Activated CD8-positive, alpha-beta T cell treated with anti-CD3 and anti-CD28 coated beads, Interleukin-2, amount 10 ng/mL, durations not matched to agents 7 days and 5 days (primary cell): ENCODE measurements around the gene SDR9C7. TPM values are rescaled to one million over a fixed set of nuclear protein-coding genes. Genes with fewer than 3 reads are reported as not detected.
"Not testable (repeated sequence)": the region's sequence is repeated elsewhere in the genome, so short reads cannot be mapped to it uniquely, and the experiment has no call there.

Source experiments
- ATAC-seq: fragments of 150-1000 bp; cut with Tn5 transposase; one replicate; pipeline ENCODE4 v1.10.0; 2021; ENCODE audit warnings: moderate library complexity
- CTCF ChIA-PET: fragments of 350-600 bp; sonication (Branson Sonifier 250); formaldehyde crosslinking; loops from one replicate; lab custom pipeline; 2021; ENCODE audit warnings: antibody characterized with exemption; lab: Charles Lee
- POLR2A ChIA-PET: fragments of 350-600 bp; sonication (Branson Sonifier 250); formaldehyde crosslinking; loops from one replicate; lab custom pipeline; 2021; ENCODE audit warnings: antibody characterized with exemption; lab: Charles Lee
- DNase-seq: peaks from one replicate; pipeline ENCODE4 v3.0.0-alpha.2; 2020
- H3K27ac Mint-ChIP-seq: one replicate; pipeline ENCODE4 v1.8.0; 2021; ENCODE audit warnings: mild to moderate bottlenecking, mixed read lengths
- H3K27me3 Mint-ChIP-seq: one replicate; pipeline ENCODE4 v1.8.0; 2021; ENCODE audit warnings: low read depth, mixed read lengths
- H3K36me3 Mint-ChIP-seq: one replicate; pipeline ENCODE4 v1.8.0; 2021; ENCODE audit warnings: low read depth, mixed read lengths
- H3K4me1 Mint-ChIP-seq: one replicate; pipeline ENCODE4 v1.8.0; 2021; ENCODE audit warnings: low read depth, mixed read lengths
- H3K4me3 Mint-ChIP-seq: one replicate; pipeline ENCODE4 v1.8.0; 2021; ENCODE audit warnings: mild to moderate bottlenecking, mixed read lengths
- H3K9me3 Mint-ChIP-seq: one replicate; pipeline ENCODE4 v1.8.0; 2022; ENCODE audit warnings: mixed read lengths; ENCODE audit not compliant: insufficient read depth
- total RNA-seq, 2 experiments: library from RNA; stranded (reverse); gene quantifications; one replicate each; pipeline ENCODE4 v1.2.3, GENCODE V29; 2021

The SDR9C7 gene
- total RNA-seq, 2 experiments from 2014 or later, result not detected

DNA sequence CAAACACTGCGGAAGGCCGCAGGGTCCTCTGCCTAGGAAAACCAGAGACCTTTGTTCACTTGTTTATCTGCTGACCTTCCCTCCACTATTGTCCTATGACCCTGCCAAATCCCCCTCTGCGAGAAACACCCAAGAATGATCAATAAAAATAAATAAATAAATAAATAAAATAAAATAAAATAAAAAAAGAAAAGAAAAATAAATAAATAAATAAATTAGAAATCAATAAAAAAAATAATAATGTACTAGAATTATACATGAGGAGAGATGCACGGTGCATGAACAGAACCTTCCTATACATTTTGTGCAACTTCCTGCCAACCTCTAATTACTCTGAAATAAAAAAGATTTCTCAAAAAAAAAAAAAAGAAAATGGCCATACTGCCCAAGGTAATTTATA lies 30.9 kb upstream of the SDR9C7 start:
- ATAC-seq, H3K4me1 Mint-ChIP-seq, POLR2A ChIA-PET, DNase-seq, H3K27me3 Mint-ChIP-seq, H3K9me3 Mint-ChIP-seq, CTCF ChIA-PET, H3K36me3 Mint-ChIP-seq, H3K4me3 Mint-ChIP-seq, H3K27ac Mint-ChIP-seq: not testable (repeated sequence)

DNA sequence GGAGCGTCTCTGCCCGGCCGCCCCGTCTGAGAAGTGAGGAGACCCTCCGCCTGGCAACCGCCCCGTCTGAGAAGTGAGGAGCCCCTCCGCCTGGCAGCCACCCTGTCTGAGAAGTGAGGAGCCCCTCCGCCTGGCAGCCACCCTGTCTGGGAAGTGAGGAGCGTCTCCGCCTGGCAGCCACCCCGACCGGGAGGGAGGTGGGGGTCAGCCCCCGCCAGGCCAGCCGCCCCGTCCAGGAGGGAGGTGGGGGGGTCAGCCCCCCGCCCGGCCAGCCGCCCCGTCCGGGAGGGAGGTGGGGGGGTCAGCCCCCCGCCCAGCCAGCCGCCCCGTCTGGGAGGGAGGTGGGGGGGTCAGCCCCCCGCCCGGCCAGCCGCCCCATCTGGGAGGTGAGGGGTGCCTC lies 29.3 kb upstream of the SDR9C7 start:
- POLR2A ChIA-PET, DNase-seq, H3K36me3 Mint-ChIP-seq, H3K4me3 Mint-ChIP-seq, H3K9me3 Mint-ChIP-seq, H3K4me1 Mint-ChIP-seq, H3K27ac Mint-ChIP-seq, ATAC-seq, CTCF ChIA-PET: not testable (repeated sequence)
- peaks cover 14% of the 10 kb centered on the region for H3K27me3 Mint-ChIP-seq

DNA sequence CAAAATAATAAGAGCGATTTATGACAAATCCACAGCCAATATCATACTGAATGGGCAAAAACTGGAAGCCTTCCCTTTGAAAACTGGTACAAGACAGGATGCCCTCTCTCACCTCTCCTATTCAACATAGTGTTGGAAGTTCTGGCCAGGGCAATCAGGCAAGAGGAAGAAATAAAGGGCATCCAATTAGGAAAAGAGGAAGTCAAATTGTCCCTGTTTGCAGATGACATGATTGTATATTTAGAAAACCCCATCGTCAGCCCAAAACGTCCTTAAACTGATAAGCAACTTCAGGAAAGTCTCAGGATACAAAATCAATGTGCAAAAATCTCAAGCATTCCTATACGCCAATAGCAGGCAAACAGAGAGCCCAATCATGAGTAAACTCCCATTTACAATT lies 28.0 kb upstream of the SDR9C7 start:
- H3K27ac Mint-ChIP-seq, H3K4me1 Mint-ChIP-seq, H3K9me3 Mint-ChIP-seq, H3K4me3 Mint-ChIP-seq, DNase-seq, CTCF ChIA-PET, H3K36me3 Mint-ChIP-seq, POLR2A ChIA-PET, ATAC-seq: not testable (repeated sequence)
- H3K27me3 Mint-ChIP-seq, result peaks cover 14% of the 10 kb centered on the region

DNA sequence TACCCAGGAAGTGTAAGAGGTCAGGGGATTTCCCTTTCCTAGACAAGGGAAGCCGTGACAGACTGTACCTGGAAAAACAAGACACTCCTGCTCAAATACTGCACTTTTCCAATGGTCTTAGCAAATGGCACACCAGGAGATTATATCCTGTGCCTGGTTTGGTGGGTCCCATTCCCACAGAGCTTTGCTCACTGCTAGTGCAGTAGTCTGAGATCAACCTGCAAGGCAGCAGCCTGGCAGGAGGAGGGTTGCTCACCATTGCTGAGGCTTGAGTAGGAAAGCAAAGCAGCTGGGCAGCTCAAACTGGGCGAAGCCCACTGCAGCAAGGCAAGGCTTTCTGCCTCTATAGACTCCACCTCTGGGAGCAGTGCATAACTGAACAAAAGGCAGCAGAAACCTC lies 24.2 kb upstream of the SDR9C7 start:
- ATAC-seq, result no peak
- Mint-ChIP-seq H3K27ac (no peak overlapping the region), H3K9me3 (no peaks in the 10 kb centered on the region), H3K27me3 (peaks cover 14% of the 10 kb centered on the region), H3K4me1 (no peaks in the 10 kb centered on the region), H3K36me3 (no peaks in the 10 kb centered on the region), H3K4me3 (no peak overlapping the region)
- DNase-seq, result no peak
- POLR2A ChIA-PET, result no interaction called here
- CTCF ChIA-PET, result no interaction called here

DNA sequence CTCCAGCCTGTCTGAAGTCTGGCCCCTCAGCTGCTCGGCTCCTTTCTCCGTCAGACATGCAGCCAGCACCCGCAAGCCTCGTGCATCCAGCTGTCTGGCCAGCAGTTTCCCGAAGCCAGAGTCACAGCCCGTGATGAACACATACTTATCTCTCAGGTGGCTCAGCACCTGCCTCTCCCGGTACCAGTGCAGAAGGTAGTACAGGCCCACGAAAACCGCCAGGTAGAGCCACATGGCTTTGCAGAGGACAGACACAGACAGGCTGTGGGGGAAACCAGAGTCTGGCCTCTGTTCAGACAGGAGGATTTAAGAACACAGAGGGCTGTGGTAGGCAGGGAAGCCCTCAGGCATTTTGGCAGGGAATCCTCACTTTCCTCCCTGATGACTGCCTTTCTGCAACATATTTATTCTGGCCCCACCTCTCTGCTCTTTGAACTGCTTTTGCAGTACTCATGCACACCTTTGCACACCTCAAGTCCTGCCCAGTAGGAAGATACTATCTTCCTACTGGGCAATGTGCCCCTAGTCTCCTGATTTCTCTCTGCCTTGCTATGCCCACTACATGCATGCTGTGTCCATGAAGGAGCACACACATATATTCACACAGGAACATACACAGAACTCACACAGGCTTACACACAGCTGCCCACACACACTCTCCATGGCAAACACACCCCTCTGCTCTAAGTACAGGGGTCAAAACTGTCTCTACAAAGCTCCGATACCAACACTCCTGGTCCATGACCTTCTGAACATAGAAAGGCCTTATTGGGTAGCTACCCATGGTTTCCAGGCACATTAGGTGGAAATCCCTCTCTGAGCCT lies 23.2 kb upstream of the SDR9C7 start, which contains the start of gene RDH16:
Gene RDH16 (minus strand): TSS at position 380 of the 824 bp plus-strand sequence. CDS start 146 bp downstream, at position 234.
- H3K36me3 Mint-ChIP-seq, result no peaks in the 10 kb centered on the region
- ChIA-PET CTCF (interaction anchor here (1.3 kb wide), 1 partner anchor 44 kb away, joined by 3 read pairs; no protein-coding TSS in a partner anchor), POLR2A (no interaction called here)
- H3K27me3 Mint-ChIP-seq, result peaks cover 14% of the 10 kb centered on the region
- DNase-seq (no peak), ATAC-seq (no peak)
- no peak within 1 kb of the TSS for H3K27ac Mint-ChIP-seq
- H3K4me1 Mint-ChIP-seq, result no peaks in the 10 kb centered on the region
- no peaks in the 10 kb centered on the region for H3K9me3 Mint-ChIP-seq
- no peak within 1 kb of the TSS for H3K4me3 Mint-ChIP-seq

DNA sequence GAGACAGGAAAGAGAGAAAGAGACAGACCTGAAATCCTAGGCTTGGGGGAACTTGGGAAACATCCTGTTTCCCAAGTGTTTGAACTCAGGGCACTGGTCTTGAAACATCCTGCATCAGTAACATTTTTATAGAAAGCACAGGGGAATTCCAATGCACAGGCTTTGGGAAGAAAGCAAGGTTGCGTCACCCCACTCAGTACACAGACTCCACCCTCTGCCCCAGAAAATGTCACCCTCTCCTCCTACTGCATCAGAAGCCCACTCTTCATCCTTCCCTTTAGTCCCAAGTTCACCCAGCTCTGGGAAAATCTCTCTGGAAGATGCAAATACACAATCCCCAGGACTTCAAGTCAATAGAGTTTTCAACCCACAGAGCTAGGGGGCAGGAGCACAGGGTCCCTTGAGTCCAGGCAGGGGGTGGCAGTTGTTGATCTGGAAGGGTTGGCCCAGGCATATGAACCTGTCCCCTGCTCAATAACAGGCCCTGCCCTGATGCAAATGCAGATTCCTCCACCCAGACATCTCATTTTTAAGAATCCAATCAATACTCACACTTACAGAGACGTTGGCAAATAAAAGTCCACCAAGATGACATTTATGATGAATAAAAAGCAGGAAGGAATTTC lies 21.5 kb upstream of the SDR9C7 start:
- H3K36me3 Mint-ChIP-seq, result no peaks in the 10 kb centered on the region
- H3K27ac Mint-ChIP-seq, result no peak overlapping the region
- ChIA-PET CTCF (interaction anchor here (1.3 kb wide), 1 partner anchor 46 kb away, joined by 3 read pairs; no protein-coding TSS in a partner anchor), POLR2A (no interaction called here)
- peaks cover 8% of the 10 kb centered on the region for H3K27me3 Mint-ChIP-seq
- DNase-seq, result no peak
- no peaks in the 10 kb centered on the region for H3K9me3 Mint-ChIP-seq
- ATAC-seq, result no peak
- H3K4me1 Mint-ChIP-seq, result no peaks in the 10 kb centered on the region
- H3K4me3 Mint-ChIP-seq, result no peak overlapping the region

DNA sequence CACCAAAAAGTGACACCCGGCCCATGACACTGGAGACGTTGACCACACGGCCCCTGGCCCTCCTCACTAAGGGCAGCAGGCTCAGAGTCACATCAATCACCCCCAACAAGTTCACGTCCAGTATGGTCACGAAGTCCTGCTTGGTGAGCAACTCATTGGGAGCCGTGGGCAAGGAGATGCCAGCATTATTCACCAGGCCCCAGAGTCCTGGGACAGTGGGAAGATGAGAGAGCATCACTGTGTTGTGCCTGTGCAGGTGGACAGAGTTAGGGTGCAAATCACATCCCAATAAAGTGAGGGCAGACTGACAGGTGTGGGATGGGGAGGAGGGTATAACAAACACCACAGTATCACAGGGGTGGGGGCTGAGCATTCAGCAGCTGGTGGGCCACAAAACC lies 20.7 kb upstream of the SDR9C7 start:
- ATAC-seq, result no peak
- Mint-ChIP-seq H3K27me3 (peaks cover 7% of the 10 kb centered on the region), H3K4me1 (no peaks in the 10 kb centered on the region), H3K36me3 (no peaks in the 10 kb centered on the region), H3K27ac (no peak overlapping the region), H3K9me3 (no peaks in the 10 kb centered on the region), H3K4me3 (no peak overlapping the region)
- ChIA-PET CTCF (no interaction called here), POLR2A (no interaction called here)
- no peak for DNase-seq

DNA sequence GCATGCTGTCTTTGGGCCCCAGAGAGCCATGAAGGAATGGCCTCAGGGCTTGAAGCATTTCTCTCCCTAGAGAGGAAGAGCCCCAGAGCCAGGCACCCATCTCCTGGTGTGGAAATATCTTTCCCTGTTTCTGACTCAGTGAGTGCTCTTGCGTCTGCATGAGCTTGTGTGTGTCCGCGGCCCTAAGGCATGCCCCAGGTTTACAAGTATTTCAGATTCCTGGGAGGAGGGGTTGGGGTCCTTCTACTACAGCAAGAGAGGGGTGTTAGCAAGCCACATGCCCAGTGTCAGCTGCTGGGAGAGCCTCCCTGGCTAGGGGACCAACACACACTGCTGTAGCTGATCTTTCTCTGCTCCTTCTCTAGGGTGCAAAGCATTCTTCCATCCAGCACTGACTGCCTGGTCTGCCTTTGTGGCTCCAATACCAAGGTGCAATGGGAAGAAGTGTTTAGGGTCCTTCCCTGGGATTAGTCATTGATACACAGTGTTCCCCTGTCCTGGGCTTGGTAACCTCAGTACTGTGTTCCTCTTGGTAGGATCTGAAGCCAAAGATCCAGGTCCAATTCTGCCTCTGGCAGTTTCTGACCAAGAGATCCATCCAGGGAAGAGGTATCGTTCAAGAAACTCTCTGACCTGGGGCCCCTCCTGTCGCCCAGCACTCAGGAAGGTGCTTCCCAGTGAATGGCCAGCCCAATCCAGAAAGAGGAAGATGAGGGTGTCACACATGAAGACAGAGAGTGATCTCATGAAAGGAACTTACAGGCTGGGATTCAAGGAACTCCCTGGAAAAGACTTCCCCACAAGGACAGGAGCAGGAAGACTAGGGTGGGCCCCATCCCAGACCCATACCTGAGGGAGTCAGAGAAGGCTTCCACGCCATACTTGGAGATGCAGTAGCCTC lies 20.1 kb upstream of the SDR9C7 start:
- CTCF ChIA-PET, result no interaction called here
- no peak for ATAC-seq
- Mint-ChIP-seq H3K4me1 (no peaks in the 10 kb centered on the region), H3K27ac (no peak overlapping the region), H3K9me3 (no peaks in the 10 kb centered on the region), H3K4me3 (no peak overlapping the region), H3K27me3 (peaks cover 1% of the 10 kb centered on the region), H3K36me3 (no peaks in the 10 kb centered on the region)
- POLR2A ChIA-PET, result no interaction called here
- no peak for DNase-seq

DNA sequence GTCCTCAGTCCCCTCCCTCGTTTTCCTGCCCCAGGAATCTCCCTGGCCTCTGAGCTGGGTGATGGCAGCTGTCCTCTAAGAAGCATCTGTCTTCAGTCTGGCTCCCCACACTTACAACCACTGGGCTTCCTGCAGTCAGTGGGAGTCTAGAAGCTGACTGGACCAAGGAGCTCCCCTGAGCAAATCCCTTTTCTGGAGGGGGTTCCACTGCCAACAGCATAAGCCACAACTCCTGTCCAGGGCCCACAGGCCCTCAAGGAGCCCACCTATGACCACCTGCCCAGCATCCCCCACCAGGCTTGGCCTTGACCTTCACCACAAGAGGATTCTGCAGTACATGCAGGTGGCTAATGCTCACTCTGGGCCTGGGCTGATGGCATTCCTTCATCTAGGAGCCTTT lies 19.1 kb upstream of the SDR9C7 start:
- ChIA-PET POLR2A (no interaction called here), CTCF (interaction anchor here (1.5 kb wide), 1 partner anchor 159 kb away, joined by 4 read pairs; no protein-coding TSS in a partner anchor)
- Mint-ChIP-seq H3K27ac (no peak overlapping the region), H3K4me3 (no peak overlapping the region), H3K36me3 (no peaks in the 10 kb centered on the region), H3K27me3 (no peaks in the 10 kb centered on the region), H3K9me3 (no peaks in the 10 kb centered on the region), H3K4me1 (no peaks in the 10 kb centered on the region)
- DNase-seq (no peak), ATAC-seq (no peak)

DNA sequence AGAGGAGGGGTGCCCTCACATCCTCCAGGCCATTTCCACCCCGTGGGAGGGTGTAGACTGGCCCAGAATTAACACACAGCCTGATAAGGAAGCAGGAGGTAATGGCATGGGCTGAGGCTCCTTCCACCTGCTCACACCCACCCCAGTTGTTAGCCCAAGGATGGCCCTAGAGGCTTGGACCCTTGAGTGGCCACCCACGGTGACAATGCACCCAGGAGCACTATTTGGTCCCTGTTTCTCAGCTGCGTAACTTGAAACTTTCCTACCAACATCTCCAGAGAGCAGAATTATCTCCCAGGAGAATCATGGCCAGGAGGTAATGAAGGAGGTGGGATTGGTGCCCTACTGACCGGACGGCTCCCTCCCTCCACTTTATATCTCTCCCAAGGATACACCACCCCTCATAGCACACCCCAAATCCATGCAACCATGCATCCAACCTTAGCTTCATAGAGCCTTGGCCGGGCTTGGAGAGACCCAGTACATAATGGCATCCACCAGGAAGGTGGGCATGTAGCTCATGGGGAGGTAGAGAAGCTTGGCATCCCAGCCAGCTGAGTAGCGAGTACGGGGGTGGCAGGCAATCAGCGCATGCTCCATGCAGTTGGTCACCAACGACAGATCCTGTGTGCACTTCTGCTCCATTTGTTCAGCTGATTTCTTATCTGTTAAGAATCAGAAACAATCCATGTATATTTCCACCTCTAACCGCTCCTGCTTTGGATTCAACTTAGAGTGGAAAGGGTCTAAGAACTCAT lies 17.6 kb upstream of the SDR9C7 start:
- Mint-ChIP-seq H3K4me3 (no peak overlapping the region), H3K9me3 (no peaks in the 10 kb centered on the region), H3K4me1 (no peaks in the 10 kb centered on the region), H3K27me3 (peaks cover 7% of the 10 kb centered on the region), H3K27ac (no peak overlapping the region), H3K36me3 (no peaks in the 10 kb centered on the region)
- ATAC-seq, result no peak
- CTCF ChIA-PET, result interaction anchor here (1.5 kb wide), 1 partner anchor 160 kb away, joined by 4 read pairs; no protein-coding TSS in a partner anchor
- no peak for DNase-seq
- POLR2A ChIA-PET, result no interaction called here

DNA sequence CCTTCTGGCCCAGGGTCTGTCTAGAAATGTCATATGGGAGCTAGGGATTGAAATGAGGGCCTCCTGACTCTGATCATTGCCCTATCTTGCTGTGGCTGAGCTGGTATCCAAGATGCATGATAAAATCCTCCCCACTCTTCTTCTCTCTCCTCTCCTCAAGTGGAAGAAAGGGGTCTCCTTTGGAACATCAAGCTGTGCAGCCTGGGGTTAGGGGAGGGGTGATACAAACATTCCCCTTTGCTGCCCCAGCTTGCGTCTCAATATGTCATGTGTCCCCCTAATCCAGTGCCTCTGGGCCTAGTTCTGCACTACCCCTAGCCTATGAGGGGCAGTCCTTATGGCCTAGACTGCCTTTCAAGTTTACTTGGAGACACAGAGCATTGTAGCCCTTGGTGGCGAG lies 14.7 kb upstream of the SDR9C7 start:
- H3K4me3 Mint-ChIP-seq, result no peak overlapping the region
- ChIA-PET CTCF (interaction anchor here (1.0 to 1.1 kb wide), 2 partner anchors 34 to 39 kb away, joined by 3 to 4 read pairs; no protein-coding TSS in a partner anchor), POLR2A (no interaction called here)
- ATAC-seq (no peak), DNase-seq (no peak)
- H3K4me1 Mint-ChIP-seq, result no peaks in the 10 kb centered on the region
- H3K36me3 Mint-ChIP-seq, result no peaks in the 10 kb centered on the region
- H3K9me3 Mint-ChIP-seq, result no peaks in the 10 kb centered on the region
- H3K27ac Mint-ChIP-seq, result no peak overlapping the region
- peaks cover 25% of the 10 kb centered on the region for H3K27me3 Mint-ChIP-seq
